Liver (tissue), 3 donors: ENCODE results near the gene ZNF771.

ENCODE experiments used
- ATF3 ChIP-seq: IDR thresholded peaks from 2 replicates; pipeline ENCODE4 v1.6.1; 2016; ENCODE audit warnings: antibody characterized with exemption
- CTCF ChIP-seq: fragments of 150-350 bp; IDR thresholded peaks from 2 replicates; pipeline ENCODE4 v1.5.1; 2017; ENCODE audit warnings: improper control_type of control experiment, low read depth, low read length; ENCODE audit not compliant: missing input control
- FOXA1 ChIP-seq: IDR thresholded peaks from 2 replicates; pipeline ENCODE4 v1.6.1; 2016; ENCODE audit warnings: antibody characterized with exemption
- GABPA ChIP-seq, 2 donors: IDR thresholded peaks in 1 of 2; conservative IDR thresholded peaks in 1 of 2; 2 replicates each; pipeline ENCODE4 v1.6.1; 2016; ENCODE audit warnings: antibody characterized with exemption in 2 of 2, mild to moderate bottlenecking in 1 of 2, moderate library complexity in 1 of 2
- HNF4G ChIP-seq: IDR thresholded peaks from 2 replicates; pipeline ENCODE4 v1.6.1; 2016; ENCODE audit warnings: antibody characterized with exemption
- JUND ChIP-seq, 2 donors: IDR thresholded peaks; 2 replicates each; pipeline ENCODE4 v1.6.1; 2016; ENCODE audit warnings: antibody characterized with exemption in 2 of 2
- MAX ChIP-seq: IDR thresholded peaks from 2 replicates; pipeline ENCODE4 v1.6.1; 2016; ENCODE audit warnings: antibody characterized with exemption
- NR2F2 ChIP-seq: IDR thresholded peaks from 2 replicates; pipeline ENCODE4 v1.6.1; 2016; ENCODE audit warnings: antibody characterized with exemption
- RAD21 ChIP-seq, 2 donors: IDR thresholded peaks; 2 replicates each; pipeline ENCODE4 v1.6.1; 2016; ENCODE audit warnings: antibody characterized with exemption in 2 of 2, mild to moderate bottlenecking in 2 of 2
- REST ChIP-seq: IDR thresholded peaks from 2 replicates; pipeline ENCODE4 v1.6.1; 2016; ENCODE audit warnings: antibody characterized with exemption, mild to moderate bottlenecking
- SP1 ChIP-seq: IDR thresholded peaks from 2 replicates; pipeline ENCODE4 v1.6.1; 2018; ENCODE audit warnings: antibody characterized with exemption, mild to moderate bottlenecking
- TAF1 ChIP-seq: conservative IDR thresholded peaks from 2 replicates; pipeline ENCODE4 v1.6.1; 2016; ENCODE audit warnings: antibody characterized with exemption, mild to moderate bottlenecking
- donor health status: healthy.
- donor health status: healthy.

GRCh38 chr16:30443631-30444030 is 36.2 kb downstream of the ZNF771 start:
- TF ChIP-seq CTCF: no peak
- TF ChIP-seq REST: no peak
- no peak for TF ChIP-seq GABPA (IDR thresholded peaks at IDR 0.05 in 1 of 2, conservative IDR thresholded peaks at IDR 0.05 in 1 of 2)
- no peak for TF ChIP-seq RAD21 (IDR thresholded peaks at IDR 0.05)
- no peak for TF ChIP-seq FOXA1
- no peak for TF ChIP-seq MAX
- TF ChIP-seq SP1: no peak
- no peak for TF ChIP-seq HNF4G
- TF ChIP-seq TAF1: no peak
- no peak for TF ChIP-seq NR2F2
- no peak for TF ChIP-seq JUND (IDR thresholded peaks at IDR 0.05)
- no peak for TF ChIP-seq ATF3
